Gastrocnemius medialis (tissue), 4 donors: ENCODE measurements around the gene SLC25A11. TPM values are rescaled to one million over a fixed set of nuclear protein-coding genes. Genes with fewer than 3 reads are reported as not detected.

Experiments
- ATAC-seq, 2 donors: fragments of 150-250 bp; one replicate each; pipeline ENCODE4 v1.9.1; 2016
- DNase-seq, 2 donors: peaks; one replicate each; pipeline ENCODE4 v3.0.0-alpha.2; 2019
- H3K27ac ChIP-seq, 4 donors: fragments of 200-600 bp; sonication (generic); 1 replicate in 1 of 4; 2 replicates in 3 of 4; pipeline ENCODE4 v1.5.1; 2016 to 2018; ENCODE audit warnings: mild to moderate bottlenecking in 2 of 4, moderate library complexity in 1 of 4
- H3K27me3 ChIP-seq, 3 donors: fragments of 200-600 bp; sonication (generic) in 2 of 3; 1 replicate in 1 of 3; 2 replicates in 2 of 3; pipeline versions ENCODE4 v1.5.1 to v1.6.0; 2016 to 2019; ENCODE audit warnings: mild to moderate bottlenecking in 1 of 3, moderate library complexity in 1 of 3
- H3K36me3 ChIP-seq, 2 donors: fragments of 200-600 bp; sonication (generic) in 1 of 2; one replicate each; pipeline ENCODE4 v1.5.1; 2017 to 2018
- H3K4me1 ChIP-seq, 2 donors: fragments of 200-600 bp; sonication (generic) in 1 of 2; one replicate each; pipeline ENCODE4 v1.5.1; 2016 to 2017; ENCODE audit warnings: mild to moderate bottlenecking in 2 of 2
- H3K4me3 ChIP-seq, 4 donors: fragments of 200-600 bp; sonication (generic) in 3 of 4; 1 replicate in 1 of 4; 2 replicates in 3 of 4; pipeline ENCODE4 v1.5.1; 2016 to 2019; ENCODE audit warnings: mild to moderate bottlenecking in 2 of 4
- H3K9me3 ChIP-seq, 3 donors: fragments of 200-600 bp; sonication (generic) in 2 of 3; 1 replicate in 1 of 3; 2 replicates in 2 of 3; pipeline ENCODE4 v1.5.1; 2016 to 2019
- POLR2A ChIP-seq, 2 donors: fragments of 450-650 bp; IDR thresholded peaks; one replicate each; pipeline ENCODE4 v1.6.1; 2017; ENCODE audit warnings: antibody characterized with exemption in 2 of 2, mild to moderate bottlenecking in 2 of 2, moderate library complexity in 2 of 2
- in situ Hi-C, 4 donors: fragments of 200-750 bp; cut with MboI; loops; one replicate each; pipeline versions ENCODE4 v1.15.0 to v1.8.0; 2017; ENCODE audit warnings: low sequenced_read_pairs in 4 of 4
- intact Hi-C: fragments of 100-400 bp; cut with DNase I; formaldehyde crosslinking; loops from one replicate; pipeline ENCODE4 v1.15.1; 2023; ENCODE audit warnings: low total_unique reads
- total RNA-seq, 4 donors: library from RNA; depleted of rRNA; stranded (reverse); fragments of >200 nt; gene quantifications; one replicate each; pipeline versions ENCODE4 v1.1.0 to v1.2.3, GENCODE V29; 2016
- TF ChIP-seq, protein P1 (sequence below), 5 experiments: fragments of 450-650 bp in 3 of 5; fragments of 200-600 bp in 2 of 5; sonication (generic) in 2 of 5; IDR thresholded peaks in 4 of 5; conservative IDR thresholded peaks in 1 of 5; 1 replicate in 4 of 5; 2 replicates in 1 of 5; pipeline ENCODE4 v1.5.1; 2016 to 2019; ENCODE audit warnings: antibody characterized with exemption in 5 of 5, mild to moderate bottlenecking in 3 of 5, moderate library complexity in 3 of 5

SLC25A11 gene
- total RNA-seq, 4 donors from 2014 or later = 52.6 to 106 (median 81.7) TPM

DNA sequence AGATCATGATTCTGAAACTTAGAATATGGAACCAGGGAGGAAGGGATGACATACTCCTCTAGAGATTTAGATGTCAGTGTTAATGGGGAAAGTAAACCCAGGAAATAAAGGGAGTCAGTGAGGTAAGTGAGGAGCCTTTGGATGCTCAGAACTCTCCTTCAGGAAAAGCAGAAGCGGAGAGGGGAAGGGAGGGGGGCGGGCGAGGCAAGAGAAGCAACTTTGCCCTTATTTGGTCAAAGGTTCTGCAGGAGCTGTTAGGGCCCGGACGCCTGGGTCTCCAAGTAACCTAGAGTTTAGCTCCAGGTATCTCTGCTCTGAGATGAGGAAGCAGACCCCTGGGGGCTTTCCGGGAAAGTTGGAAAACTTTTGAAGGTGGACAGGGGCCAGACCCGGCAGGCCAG is 7.2 kb upstream of the SLC25A11 start:
- peaks cover 44 to 47% of the 10 kb centered on the region in 2 donors for H3K4me1 ChIP-seq
- peak overlapping the region; percentile 85 to 99 (median 96) for H3K4me3 ChIP-seq
- intact Hi-C loops (no loop called here), in situ Hi-C loops (no loop called here)
- no peak for ATAC-seq
- TF ChIP-seq, protein P1, sequence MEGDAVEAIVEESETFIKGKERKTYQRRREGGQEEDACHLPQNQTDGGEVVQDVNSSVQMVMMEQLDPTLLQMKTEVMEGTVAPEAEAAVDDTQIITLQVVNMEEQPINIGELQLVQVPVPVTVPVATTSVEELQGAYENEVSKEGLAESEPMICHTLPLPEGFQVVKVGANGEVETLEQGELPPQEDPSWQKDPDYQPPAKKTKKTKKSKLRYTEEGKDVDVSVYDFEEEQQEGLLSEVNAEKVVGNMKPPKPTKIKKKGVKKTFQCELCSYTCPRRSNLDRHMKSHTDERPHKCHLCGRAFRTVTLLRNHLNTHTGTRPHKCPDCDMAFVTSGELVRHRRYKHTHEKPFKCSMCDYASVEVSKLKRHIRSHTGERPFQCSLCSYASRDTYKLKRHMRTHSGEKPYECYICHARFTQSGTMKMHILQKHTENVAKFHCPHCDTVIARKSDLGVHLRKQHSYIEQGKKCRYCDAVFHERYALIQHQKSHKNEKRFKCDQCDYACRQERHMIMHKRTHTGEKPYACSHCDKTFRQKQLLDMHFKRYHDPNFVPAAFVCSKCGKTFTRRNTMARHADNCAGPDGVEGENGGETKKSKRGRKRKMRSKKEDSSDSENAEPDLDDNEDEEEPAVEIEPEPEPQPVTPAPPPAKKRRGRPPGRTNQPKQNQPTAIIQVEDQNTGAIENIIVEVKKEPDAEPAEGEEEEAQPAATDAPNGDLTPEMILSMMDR (IDR thresholded peaks at IDR 0.05 in 4 of 5, conservative IDR thresholded peaks at IDR 0.05 in 1 of 5) = no peak
- no peak for TF ChIP-seq POLR2A (IDR thresholded peaks at IDR 0.05)
- H3K27ac ChIP-seq = peak overlapping the region; percentile 96 to 100 (median 98)
- H3K9me3 ChIP-seq = no peaks in the 10 kb centered on the region
- DNase-seq = no peak
- H3K27me3 ChIP-seq = no peaks in the 10 kb centered on the region
- H3K36me3 ChIP-seq = peaks cover 0 to 40% of the 10 kb centered on the region in 2 donors

GRCh38 chr17:4946312-4946976 is 6.6 kb upstream of the SLC25A11 start:
- Histone ChIP-seq H3K4me3 (peak overlapping the region; percentile 85 to 99 (median 96)), H3K27ac (peak overlapping the region; percentile 96 to 100 (median 98)), H3K36me3 (peaks cover 0 to 40% of the 10 kb centered on the region in 2 donors), H3K27me3 (no peaks in the 10 kb centered on the region), H3K9me3 (no peaks in the 10 kb centered on the region), H3K4me1 (peaks cover 45 to 46% of the 10 kb centered on the region in 2 donors)
- intact Hi-C loops (no loop called here), in situ Hi-C loops (no loop called here)
- TF ChIP-seq, protein P1 (IDR thresholded peaks at IDR 0.05 in 4 of 5, conservative IDR thresholded peaks at IDR 0.05 in 1 of 5) = no peak
- no peak for TF ChIP-seq POLR2A (IDR thresholded peaks at IDR 0.05)
- DNase-seq = no peak
- ATAC-seq = no peak

- Histone ChIP-seq H3K27me3 (no peaks in the 10 kb centered on the region), H3K9me3 (no peaks in the 10 kb centered on the region), H3K36me3 (peaks cover 0 to 40% of the 10 kb centered on the region in 2 donors), H3K4me1 (peaks cover 45 to 46% of the 10 kb centered on the region in 2 donors), H3K4me3 (peak overlapping the region in 3 of 4 donors; percentile 6 to 99 (median 96)), H3K27ac (peak overlapping the region; percentile 96 to 100 (median 98))
- DNase-seq (no peak), ATAC-seq (no peak)
- TF ChIP-seq POLR2A (IDR thresholded peaks at IDR 0.05) = no peak
- TF ChIP-seq, protein P1 (IDR thresholded peaks at IDR 0.05 in 4 of 5, conservative IDR thresholded peaks at IDR 0.05 in 1 of 5) = no peak
- intact Hi-C loops = no loop called here
- in situ Hi-C loops = no loop called here
Measured at GRCh38 chr17:4945944-4946280, 6.1 kb upstream of the SLC25A11 start.

GRCh38 chr17:4945176-4945943 is 5.5 kb upstream of the SLC25A11 start:
- peak overlapping the region; percentile 96 to 100 (median 98) for H3K27ac ChIP-seq
- peaks cover 41 to 44% of the 10 kb centered on the region in 2 donors for H3K4me1 ChIP-seq
- no peak for TF ChIP-seq POLR2A (IDR thresholded peaks at IDR 0.05)
- TF ChIP-seq, protein P1 (IDR thresholded peaks at IDR 0.05 in 4 of 5, conservative IDR thresholded peaks at IDR 0.05 in 1 of 5) = no peak
- no peaks in the 10 kb centered on the region for H3K27me3 ChIP-seq
- H3K4me3 ChIP-seq = peak overlapping the region; percentile 6 to 96 (median 30)
- no peaks in the 10 kb centered on the region for H3K9me3 ChIP-seq
- H3K36me3 ChIP-seq = peaks cover 0 to 40% of the 10 kb centered on the region in 2 donors
- ATAC-seq (peak; percentile 34 to 41), DNase-seq (peak; percentile 84 to 93)
- intact Hi-C loops = no loop called here
- in situ Hi-C loops = no loop called here
